Neural progenitor cell (in vitro differentiated cells): ENCODE data around the gene ELK1. TPM values are rescaled to one million over a fixed set of nuclear protein-coding genes. Genes with fewer than 3 reads are reported as not detected.

Source experiments
- DNase-seq: peaks from one replicate; pipeline ENCODE4 v3.0.0-alpha.2; 2016; ENCODE audit warnings: low spot score
- H2AFZ ChIP-seq: fragments of 200-600 bp; sonication (generic); replicated peaks from 2 replicates; pipeline ENCODE4 v1.6.1; 2016; ENCODE audit warnings: antibody characterized with exemption
- H3F3A ChIP-seq: fragments of 200-600 bp; sonication (generic); 2 replicates; pipeline ENCODE4 v1.6.1; 2016; ENCODE audit warnings: antibody characterized with exemption, low read depth
- H3K27ac ChIP-seq: fragments of 200-600 bp; sonication (generic); 2 replicates; pipeline ENCODE4 v1.5.1; 2016; ENCODE audit warnings: mild to moderate bottlenecking
- H3K27me3 ChIP-seq: fragments of 200-600 bp; sonication (generic); 2 replicates; pipeline ENCODE4 v1.6.1; 2016; ENCODE audit warnings: mild to moderate bottlenecking, moderate library complexity
- H3K36me3 ChIP-seq: fragments of 200-600 bp; sonication (generic); 2 replicates; pipeline ENCODE4 v1.5.1; 2016
- H3K4me1 ChIP-seq: fragments of 200-600 bp; sonication (generic); 2 replicates; pipeline ENCODE4 v1.6.1; 2016; ENCODE audit warnings: mixed run types
- H3K4me2 ChIP-seq: fragments of 200-600 bp; sonication (generic); 2 replicates; pipeline ENCODE4 v1.6.1; 2016
- H3K4me3 ChIP-seq: fragments of 200-600 bp; sonication (generic); 2 replicates; pipeline ENCODE4 v1.5.1; 2016
- H3K79me2 ChIP-seq: fragments of 200-600 bp; sonication (generic); 2 replicates; pipeline ENCODE4 v1.6.1; 2016; ENCODE audit warnings: low read depth
- H3K9ac ChIP-seq: fragments of 200-600 bp; sonication (generic); 2 replicates; pipeline ENCODE4 v1.6.1; 2016
- H3K9me3 ChIP-seq: fragments of 200-600 bp; sonication (generic); 2 replicates; pipeline ENCODE4 v1.5.1; 2016; ENCODE audit warnings: low read depth
- H4K20me1 ChIP-seq: fragments of 200-600 bp; sonication (generic); 2 replicates; pipeline ENCODE4 v1.6.1; 2016; ENCODE audit warnings: low read depth
- H3K27ac Mint-ChIP-seq: 3 replicates; pipeline ENCODE4 v1.8.0; 2021; ENCODE audit warnings: mixed read lengths
- H3K27me3 Mint-ChIP-seq: 2 replicates; pipeline ENCODE4 v1.8.0; 2022; ENCODE audit warnings: low read depth, mild to moderate bottlenecking, inconsistent platforms, moderate library complexity, mixed read lengths; ENCODE audit not compliant: insufficient read depth
- H3K36me3 Mint-ChIP-seq: 3 replicates; pipeline ENCODE4 v1.8.0; 2021; ENCODE audit warnings: mixed read lengths
- H3K4me1 Mint-ChIP-seq: 3 replicates; pipeline ENCODE4 v1.8.0; 2021; ENCODE audit warnings: mixed read lengths
- H3K4me3 Mint-ChIP-seq: 3 replicates; pipeline ENCODE4 v1.8.0; 2021; ENCODE audit warnings: mild to moderate bottlenecking, moderate library complexity, mixed read lengths
- H3K9me3 Mint-ChIP-seq: 3 replicates; pipeline ENCODE4 v1.8.0; 2020; ENCODE audit warnings: mixed read lengths
- EZH2 ChIP-seq: fragments of 200-600 bp; sonication (generic); IDR thresholded peaks from 2 replicates; pipeline ENCODE4 v1.6.1; 2017; ENCODE audit warnings: antibody characterized with exemption, mild to moderate bottlenecking, moderate library complexity
- EZH2phosphoT487 ChIP-seq: fragments of 200-600 bp; sonication (generic); IDR thresholded peaks from 2 replicates; pipeline ENCODE4 v1.6.1; 2017; ENCODE audit warnings: antibody characterized with exemption
- total RNA-seq: library from RNA; depleted of rRNA; stranded (reverse); fragments of >200 nt; gene quantifications from 2 replicates; pipeline ENCODE4 v1.2.3, GENCODE V29; 2015; ENCODE audit warnings: low replicate concordance
- TF ChIP-seq, protein P1 (sequence below): fragments of 200-600 bp; sonication (generic); IDR thresholded peaks from 2 replicates; pipeline ENCODE4 v1.5.1; 2017; ENCODE audit warnings: antibody characterized with exemption, mild to moderate bottlenecking

The ELK1 gene
- total RNA-seq, 1 donor from 2014 or later, result 16.6 TPM

DNA sequence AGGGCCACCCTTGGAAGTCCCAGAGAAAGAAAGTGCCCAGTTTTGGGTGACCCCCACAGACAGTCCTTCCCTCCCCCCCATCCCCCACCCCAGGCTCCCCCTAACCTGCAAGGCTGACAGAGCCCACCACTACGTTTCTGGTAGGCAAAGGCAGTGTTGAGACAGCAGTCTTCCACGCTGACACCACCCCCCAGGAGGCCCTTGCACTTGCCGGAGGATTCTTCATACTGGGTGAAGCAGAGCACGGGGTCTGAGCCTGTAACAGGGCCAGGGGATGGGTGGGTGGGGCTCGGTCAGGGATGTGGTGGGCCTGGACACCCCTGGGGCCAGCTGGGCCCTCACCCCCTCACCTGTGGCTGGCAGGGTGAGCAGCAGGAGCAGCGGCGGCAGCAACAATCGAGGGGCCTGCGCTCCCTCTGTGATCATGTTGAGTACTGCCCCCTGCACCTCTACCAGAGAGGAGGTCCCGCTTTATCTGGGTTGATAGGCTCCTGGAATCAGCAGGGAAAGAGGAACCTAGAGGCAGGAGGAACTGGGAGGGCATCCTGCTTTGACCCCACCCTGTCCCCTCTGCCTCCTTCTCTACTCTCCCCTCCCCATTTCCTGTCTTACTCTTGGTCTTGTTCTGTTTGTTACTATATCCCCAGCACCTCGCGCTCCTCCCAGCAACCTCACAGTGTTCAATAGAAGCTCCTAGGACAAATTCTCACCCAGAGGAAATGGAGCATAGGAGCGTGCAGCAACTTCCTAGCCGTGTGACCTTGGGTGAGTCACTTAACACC is 20.8 kb downstream of the ELK1 start, which contains the start of gene CFP:
TSS of gene CFP (minus strand) at position 512 of the 782 bp plus-strand sequence. CDS start at position 426, 86 bp downstream.
- Mint-ChIP-seq H3K27me3 (peaks cover 2% of the 10 kb centered on the region), H3K9me3 (peaks cover 16% of the 10 kb centered on the region), H3K36me3 (no peaks in the 10 kb centered on the region), H3K4me3 (no peak within 1 kb of the TSS), H3K27ac (no peak within 1 kb of the TSS), H3K4me1 (no peaks in the 10 kb centered on the region)
- Histone ChIP-seq H3K79me2 (no peaks in the 10 kb centered on the region), H3K4me3 (no peak within 1 kb of the TSS), H2AFZ (no peak within 1 kb of the TSS), H3K9ac (no peak within 1 kb of the TSS), H3F3A (no peaks in the 10 kb centered on the region), H3K9me3 (no peaks in the 10 kb centered on the region), H3K36me3 (no peaks in the 10 kb centered on the region), H3K27ac (no peak within 1 kb of the TSS), H4K20me1 (no peaks in the 10 kb centered on the region), H3K4me2 (no peak within 1 kb of the TSS), H3K4me1 (no peaks in the 10 kb centered on the region), H3K27me3 (no peaks in the 10 kb centered on the region)
- DNase-seq, result no peak
- TF ChIP-seq EZH2phosphoT487, result no peak
- TF ChIP-seq, protein P1, sequence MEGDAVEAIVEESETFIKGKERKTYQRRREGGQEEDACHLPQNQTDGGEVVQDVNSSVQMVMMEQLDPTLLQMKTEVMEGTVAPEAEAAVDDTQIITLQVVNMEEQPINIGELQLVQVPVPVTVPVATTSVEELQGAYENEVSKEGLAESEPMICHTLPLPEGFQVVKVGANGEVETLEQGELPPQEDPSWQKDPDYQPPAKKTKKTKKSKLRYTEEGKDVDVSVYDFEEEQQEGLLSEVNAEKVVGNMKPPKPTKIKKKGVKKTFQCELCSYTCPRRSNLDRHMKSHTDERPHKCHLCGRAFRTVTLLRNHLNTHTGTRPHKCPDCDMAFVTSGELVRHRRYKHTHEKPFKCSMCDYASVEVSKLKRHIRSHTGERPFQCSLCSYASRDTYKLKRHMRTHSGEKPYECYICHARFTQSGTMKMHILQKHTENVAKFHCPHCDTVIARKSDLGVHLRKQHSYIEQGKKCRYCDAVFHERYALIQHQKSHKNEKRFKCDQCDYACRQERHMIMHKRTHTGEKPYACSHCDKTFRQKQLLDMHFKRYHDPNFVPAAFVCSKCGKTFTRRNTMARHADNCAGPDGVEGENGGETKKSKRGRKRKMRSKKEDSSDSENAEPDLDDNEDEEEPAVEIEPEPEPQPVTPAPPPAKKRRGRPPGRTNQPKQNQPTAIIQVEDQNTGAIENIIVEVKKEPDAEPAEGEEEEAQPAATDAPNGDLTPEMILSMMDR, result no peak
- TF ChIP-seq EZH2, result no peak

DNA sequence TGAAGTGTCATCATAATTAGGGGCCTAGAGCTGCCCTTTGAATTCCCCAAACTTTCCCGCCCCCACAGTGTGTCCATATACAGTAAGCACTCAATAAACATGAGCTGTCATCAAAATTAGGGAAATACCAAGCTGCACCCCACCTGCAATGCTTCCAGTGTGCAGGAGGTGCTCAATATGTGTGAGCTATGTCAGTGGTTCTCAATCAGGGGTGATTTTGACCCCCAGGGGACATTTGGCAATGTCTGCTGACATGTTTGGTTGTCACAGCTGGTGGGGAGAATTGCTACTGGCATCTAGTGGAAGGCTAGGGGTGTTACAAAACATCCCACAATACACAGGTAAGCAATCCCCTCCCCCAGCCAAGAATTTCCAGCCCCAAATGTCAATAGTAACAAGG is 21.4 kb downstream of the ELK1 start:
- Histone ChIP-seq H3F3A (no peaks in the 10 kb centered on the region), H3K36me3 (no peaks in the 10 kb centered on the region), H3K27me3 (no peaks in the 10 kb centered on the region), H2AFZ (no peak overlapping the region), H3K27ac (no peak overlapping the region), H3K4me1 (no peaks in the 10 kb centered on the region), H3K9me3 (no peaks in the 10 kb centered on the region), H3K79me2 (no peaks in the 10 kb centered on the region), H3K4me2 (no peak overlapping the region), H3K9ac (no peak overlapping the region), H3K4me3 (no peak overlapping the region), H4K20me1 (no peaks in the 10 kb centered on the region)
- H3K4me1 Mint-ChIP-seq, result no peaks in the 10 kb centered on the region
- H3K27me3 Mint-ChIP-seq, result peaks cover 2% of the 10 kb centered on the region
- peaks cover 18% of the 10 kb centered on the region for H3K9me3 Mint-ChIP-seq
- H3K27ac Mint-ChIP-seq, result no peak overlapping the region
- no peak overlapping the region for H3K4me3 Mint-ChIP-seq
- TF ChIP-seq EZH2phosphoT487 (no peak), EZH2 (no peak)
- TF ChIP-seq, protein P1, result no peak
- H3K36me3 Mint-ChIP-seq, result no peaks in the 10 kb centered on the region
- DNase-seq, result no peak

DNA sequence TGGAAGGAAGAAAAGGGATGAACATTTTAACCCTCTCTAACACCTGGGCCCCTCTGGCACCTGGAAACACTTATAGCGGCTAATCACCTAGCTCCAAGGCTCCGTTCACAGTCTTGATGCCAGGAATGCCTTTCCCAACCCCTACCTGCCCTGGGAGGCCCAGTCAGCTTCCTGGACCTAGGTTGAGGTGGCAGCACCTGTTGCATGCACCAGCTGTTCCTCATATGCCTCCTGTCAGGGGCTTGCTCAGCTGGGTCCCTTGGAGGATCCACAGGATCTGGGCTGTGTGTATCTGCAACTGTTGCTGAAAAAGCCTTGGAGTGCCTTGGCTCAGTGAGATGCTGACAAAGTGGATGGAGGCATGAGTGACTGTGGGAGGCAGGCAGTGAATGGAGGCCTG is 25.0 kb downstream of the ELK1 start:
- Mint-ChIP-seq H3K36me3 (no peaks in the 10 kb centered on the region), H3K9me3 (peaks cover 21% of the 10 kb centered on the region), H3K27ac (no peak overlapping the region), H3K4me1 (no peaks in the 10 kb centered on the region), H3K27me3 (peaks cover 20% of the 10 kb centered on the region), H3K4me3 (no peak overlapping the region)
- Histone ChIP-seq H3K27ac (no peak overlapping the region), H3F3A (no peaks in the 10 kb centered on the region), H3K79me2 (no peaks in the 10 kb centered on the region), H2AFZ (no peak overlapping the region), H3K4me1 (no peaks in the 10 kb centered on the region), H4K20me1 (no peaks in the 10 kb centered on the region), H3K9ac (no peak overlapping the region), H3K27me3 (no peaks in the 10 kb centered on the region), H3K36me3 (no peaks in the 10 kb centered on the region), H3K4me2 (no peak overlapping the region), H3K4me3 (no peak overlapping the region), H3K9me3 (no peaks in the 10 kb centered on the region)
- TF ChIP-seq EZH2phosphoT487, result no peak
- TF ChIP-seq, protein P1, result no peak
- TF ChIP-seq EZH2, result no peak
- DNase-seq, result no peak
